Activated CD8-positive, alpha-beta T cell treated with anti-CD3 and anti-CD28 coated beads, Interleukin-2, amount 10 ng/mL, durations not matched to agents 7 days and 5 days (primary cell): Measurements from ENCODE around the gene ARHGEF38. TPM values are rescaled to one million over a fixed set of nuclear protein-coding genes. Genes with fewer than 3 reads are reported as not detected.
"Not testable (repeated sequence)": the region's sequence is repeated elsewhere in the genome, so short reads cannot be mapped to it uniquely, and the experiment has no call there.

Experiments used
- ATAC-seq: fragments of 150-1000 bp; cut with Tn5 transposase; one replicate; pipeline ENCODE4 v1.10.0; 2021; ENCODE audit warnings: moderate library complexity
- CTCF ChIA-PET: fragments of 350-600 bp; sonication (Branson Sonifier 250); formaldehyde crosslinking; loops from one replicate; lab custom pipeline; 2021; ENCODE audit warnings: antibody characterized with exemption; lab: Charles Lee
- POLR2A ChIA-PET: fragments of 350-600 bp; sonication (Branson Sonifier 250); formaldehyde crosslinking; loops from one replicate; lab custom pipeline; 2021; ENCODE audit warnings: antibody characterized with exemption; lab: Charles Lee
- DNase-seq: peaks from one replicate; pipeline ENCODE4 v3.0.0-alpha.2; 2020
- H3K27ac Mint-ChIP-seq: one replicate; pipeline ENCODE4 v1.8.0; 2021; ENCODE audit warnings: mild to moderate bottlenecking, mixed read lengths
- H3K27me3 Mint-ChIP-seq: one replicate; pipeline ENCODE4 v1.8.0; 2021; ENCODE audit warnings: low read depth, mixed read lengths
- H3K36me3 Mint-ChIP-seq: one replicate; pipeline ENCODE4 v1.8.0; 2021; ENCODE audit warnings: low read depth, mixed read lengths
- H3K4me1 Mint-ChIP-seq: one replicate; pipeline ENCODE4 v1.8.0; 2021; ENCODE audit warnings: low read depth, mixed read lengths
- H3K4me3 Mint-ChIP-seq: one replicate; pipeline ENCODE4 v1.8.0; 2021; ENCODE audit warnings: mild to moderate bottlenecking, mixed read lengths
- H3K9me3 Mint-ChIP-seq: one replicate; pipeline ENCODE4 v1.8.0; 2022; ENCODE audit warnings: mixed read lengths; ENCODE audit not compliant: insufficient read depth
- total RNA-seq, 2 experiments: library from RNA; stranded (reverse); gene quantifications; one replicate each; pipeline ENCODE4 v1.2.3, GENCODE V29; 2021

The ARHGEF38 gene
- total RNA-seq, 2 experiments from 2014 or later: not detected

- Mint-ChIP-seq H3K9me3 (no peaks in the 10 kb centered on the region), H3K4me3 (no peak overlapping the region), H3K36me3 (no peaks in the 10 kb centered on the region), H3K4me1 (no peaks in the 10 kb centered on the region), H3K27me3 (peaks cover 9% of the 10 kb centered on the region), H3K27ac (no peak overlapping the region)
- POLR2A ChIA-PET: no interaction called here
- CTCF ChIA-PET: interaction anchor here (0.6 kb wide), 1 partner anchor 20 kb away, joined by 3 read pairs; no protein-coding TSS in a partner anchor
- DNase-seq: no peak
- no peak for ATAC-seq
These were observed 47.1 kb downstream of the ARHGEF38 start for GRCh38 chr4:105599482-105599881.

GRCh38 chr4:105599932-105600655 lies 47.7 kb downstream of the ARHGEF38 start:
- H3K36me3 Mint-ChIP-seq: no peaks in the 10 kb centered on the region
- no peak overlapping the region for H3K4me3 Mint-ChIP-seq
- ATAC-seq (no peak), DNase-seq (no peak)
- H3K27ac Mint-ChIP-seq: no peak overlapping the region
- H3K27me3 Mint-ChIP-seq: peaks cover 6% of the 10 kb centered on the region
- H3K4me1 Mint-ChIP-seq: no peaks in the 10 kb centered on the region
- CTCF ChIA-PET: interaction anchor here (0.6 kb wide), 1 partner anchor 21 kb away, joined by 3 read pairs; no protein-coding TSS in a partner anchor
- H3K9me3 Mint-ChIP-seq: no peaks in the 10 kb centered on the region
- POLR2A ChIA-PET: no interaction called here

- no peaks in the 10 kb centered on the region for H3K36me3 Mint-ChIP-seq
- no peaks in the 10 kb centered on the region for H3K9me3 Mint-ChIP-seq
- no peak overlapping the region for H3K4me3 Mint-ChIP-seq
These were observed 48.5 kb downstream of the ARHGEF38 start for GRCh38 chr4:105600951-105601350.

GRCh38 chr4:105601406-105601805 lies 49.0 kb downstream of the ARHGEF38 start:
- ChIA-PET POLR2A (no interaction called here), CTCF (no interaction called here)
- H3K4me1 Mint-ChIP-seq: no peaks in the 10 kb centered on the region
- no peaks in the 10 kb centered on the region for H3K36me3 Mint-ChIP-seq
- H3K27me3 Mint-ChIP-seq: peaks cover 6% of the 10 kb centered on the region
- H3K9me3 Mint-ChIP-seq: no peaks in the 10 kb centered on the region
- ATAC-seq: no peak
- H3K4me3 Mint-ChIP-seq: no peak overlapping the region
- no peak overlapping the region for H3K27ac Mint-ChIP-seq
- DNase-seq: no peak

More at GRCh38 chr4:105600951-105601350, 48.5 kb downstream of the ARHGEF38 start:
- ChIA-PET POLR2A (no interaction called here), CTCF (no interaction called here)
- Mint-ChIP-seq H3K27me3 (peaks cover 6% of the 10 kb centered on the region), H3K4me1 (no peaks in the 10 kb centered on the region), H3K27ac (no peak overlapping the region)
- no peak for DNase-seq
- no peak for ATAC-seq

GRCh38 chr4:105603158-105603557 lies 50.7 kb downstream of the ARHGEF38 start:
- Mint-ChIP-seq H3K27ac (no peak overlapping the region), H3K9me3 (no peaks in the 10 kb centered on the region)
- CTCF ChIA-PET: no interaction called here

DNA sequence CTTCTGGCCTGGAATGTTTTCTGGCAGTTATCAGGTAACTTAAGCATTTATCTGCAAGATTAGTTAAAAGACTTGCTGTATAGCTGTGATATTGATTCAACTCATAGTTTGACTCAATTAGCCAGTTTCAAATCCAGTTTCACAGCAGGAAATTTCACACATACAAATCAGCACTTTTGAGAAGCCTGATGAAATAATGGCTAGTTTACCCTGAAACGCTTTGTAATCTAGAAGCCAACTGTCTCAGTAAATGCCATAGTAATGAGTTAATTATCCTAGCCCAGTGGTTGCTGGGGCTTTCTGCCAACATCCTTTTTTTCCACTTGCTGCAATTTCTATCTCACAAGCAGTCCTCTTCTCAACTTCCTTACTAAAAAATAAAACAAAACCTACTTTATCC lies 53.1 kb downstream of the ARHGEF38 start:
- ChIA-PET POLR2A (no interaction called here), CTCF (no interaction called here)
- H3K27ac Mint-ChIP-seq: no peak overlapping the region
- H3K36me3 Mint-ChIP-seq: no peaks in the 10 kb centered on the region
- no peaks in the 10 kb centered on the region for H3K4me1 Mint-ChIP-seq
- no peaks in the 10 kb centered on the region for H3K9me3 Mint-ChIP-seq
- H3K27me3 Mint-ChIP-seq: no peaks in the 10 kb centered on the region
- no peak for DNase-seq
- H3K4me3 Mint-ChIP-seq: no peak overlapping the region
- ATAC-seq: no peak

More at GRCh38 chr4:105603158-105603557, 50.7 kb downstream of the ARHGEF38 start:
- DNase-seq (no peak), ATAC-seq (no peak)
- no peaks in the 10 kb centered on the region for H3K36me3 Mint-ChIP-seq
- H3K4me3 Mint-ChIP-seq: no peak overlapping the region
- POLR2A ChIA-PET: no interaction called here
- H3K4me1 Mint-ChIP-seq: no peaks in the 10 kb centered on the region
- H3K27me3 Mint-ChIP-seq: no peaks in the 10 kb centered on the region

- no peak overlapping the region for H3K4me3 Mint-ChIP-seq
- POLR2A ChIA-PET: no interaction called here
- H3K27ac Mint-ChIP-seq: no peak overlapping the region
- CTCF ChIA-PET: no interaction called here
- ATAC-seq: no peak
- no peaks in the 10 kb centered on the region for H3K36me3 Mint-ChIP-seq
- no peak for DNase-seq
- H3K9me3 Mint-ChIP-seq: no peaks in the 10 kb centered on the region
- no peaks in the 10 kb centered on the region for H3K4me1 Mint-ChIP-seq
- H3K27me3 Mint-ChIP-seq: no peaks in the 10 kb centered on the region
These were observed 55.5 kb downstream of the ARHGEF38 start for GRCh38 chr4:105607876-105608275.

GRCh38 chr4:105609819-105610218 lies 57.4 kb downstream of the ARHGEF38 start:
- CTCF ChIA-PET, H3K27ac Mint-ChIP-seq, H3K36me3 Mint-ChIP-seq, H3K4me3 Mint-ChIP-seq, H3K9me3 Mint-ChIP-seq, H3K27me3 Mint-ChIP-seq, POLR2A ChIA-PET, DNase-seq, H3K4me1 Mint-ChIP-seq, ATAC-seq: not testable (repeated sequence)

- POLR2A ChIA-PET: no interaction called here
- no peaks in the 10 kb centered on the region for H3K36me3 Mint-ChIP-seq
- H3K27me3 Mint-ChIP-seq: no peaks in the 10 kb centered on the region
- H3K4me3 Mint-ChIP-seq: no peak overlapping the region
- H3K4me1 Mint-ChIP-seq: no peaks in the 10 kb centered on the region
- no peak overlapping the region for H3K27ac Mint-ChIP-seq
- ATAC-seq (no peak), DNase-seq (no peak)
- CTCF ChIA-PET: no interaction called here
- no peaks in the 10 kb centered on the region for H3K9me3 Mint-ChIP-seq
These were observed 60.9 kb downstream of the ARHGEF38 start for GRCh38 chr4:105613306-105613705.

DNA sequence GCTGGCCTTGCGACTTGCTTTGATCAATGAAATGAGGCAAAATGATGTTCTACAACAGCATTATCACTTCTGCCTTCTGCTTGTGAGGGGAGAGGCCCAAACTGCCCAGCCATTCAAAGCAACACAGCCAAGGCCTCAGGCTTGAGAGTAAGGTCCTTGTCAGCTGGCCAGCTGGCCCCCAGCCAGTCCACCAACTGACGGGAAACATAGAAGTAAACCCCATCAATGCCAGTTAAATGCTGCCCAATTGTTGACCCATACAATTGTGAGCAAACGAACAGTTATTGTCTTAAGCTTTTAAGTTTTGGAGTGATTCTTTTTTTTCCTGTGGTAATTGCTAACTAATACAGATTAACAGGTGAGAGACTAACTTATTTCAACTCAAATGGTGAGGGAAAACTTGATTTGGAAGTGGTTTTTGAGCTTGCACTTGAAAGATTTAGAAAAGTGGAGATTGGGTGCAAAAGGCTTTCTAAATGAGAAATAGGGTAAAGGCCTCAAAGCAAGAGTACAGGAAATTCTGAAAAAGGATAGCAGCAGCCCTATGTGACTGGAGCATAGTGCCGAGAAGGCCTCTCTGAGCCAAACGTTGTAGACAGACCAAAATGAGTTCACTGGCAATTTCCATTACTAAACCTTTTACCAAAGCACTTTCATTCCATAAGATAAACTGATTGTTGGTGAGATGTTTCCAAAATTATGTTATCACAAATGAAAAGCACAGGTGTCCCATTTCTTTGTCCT lies 66.9 kb downstream of the ARHGEF38 start:
- Mint-ChIP-seq H3K9me3 (no peaks in the 10 kb centered on the region), H3K27ac (no peak overlapping the region), H3K4me1 (no peaks in the 10 kb centered on the region), H3K4me3 (no peak overlapping the region), H3K27me3 (no peaks in the 10 kb centered on the region), H3K36me3 (no peaks in the 10 kb centered on the region)
- ChIA-PET CTCF (no interaction called here), POLR2A (no interaction called here)
- no peak for DNase-seq
- ATAC-seq: no peak

GRCh38 chr4:105620640-105621323 lies 68.4 kb downstream of the ARHGEF38 start:
- Mint-ChIP-seq H3K9me3 (no peaks in the 10 kb centered on the region), H3K36me3 (no peaks in the 10 kb centered on the region), H3K27ac (no peak overlapping the region), H3K27me3 (peaks cover 1% of the 10 kb centered on the region), H3K4me3 (no peak overlapping the region), H3K4me1 (no peaks in the 10 kb centered on the region)
- ATAC-seq: no peak
- POLR2A ChIA-PET: no interaction called here
- DNase-seq: no peak
- CTCF ChIA-PET: interaction anchor here (0.9 kb wide), 1 partner anchor 95 kb away, joined by 3 read pairs; no protein-coding TSS in a partner anchor

- Mint-ChIP-seq H3K4me1 (no peaks in the 10 kb centered on the region), H3K27ac (no peak overlapping the region), H3K36me3 (no peaks in the 10 kb centered on the region), H3K4me3 (no peak overlapping the region), H3K9me3 (no peaks in the 10 kb centered on the region), H3K27me3 (peaks cover 7% of the 10 kb centered on the region)
- ChIA-PET CTCF (no interaction called here), POLR2A (no interaction called here)
- no peak for ATAC-seq
- no peak for DNase-seq
These were observed 69.8 kb downstream of the ARHGEF38 start for GRCh38 chr4:105622269-105622668.
